Breast epithelium (tissue), 3 donors: ENCODE measurements around the gene TPST2.

ENCODE experiments used
- POLR2A ChIP-seq: fragments of 450-650 bp; IDR thresholded peaks from one replicate; pipeline ENCODE4 v1.6.1; 2016; ENCODE audit warnings: antibody characterized with exemption, mild to moderate bottlenecking, moderate library complexity
- TF ChIP-seq, protein P1 (sequence below), 3 donors: fragments of 450-650 bp; IDR thresholded peaks; one replicate each; pipeline ENCODE4 v1.5.1; 2016 to 2017; ENCODE audit warnings: antibody characterized with exemption in 3 of 3, mild to moderate bottlenecking in 3 of 3, moderate library complexity in 3 of 3

DNA sequence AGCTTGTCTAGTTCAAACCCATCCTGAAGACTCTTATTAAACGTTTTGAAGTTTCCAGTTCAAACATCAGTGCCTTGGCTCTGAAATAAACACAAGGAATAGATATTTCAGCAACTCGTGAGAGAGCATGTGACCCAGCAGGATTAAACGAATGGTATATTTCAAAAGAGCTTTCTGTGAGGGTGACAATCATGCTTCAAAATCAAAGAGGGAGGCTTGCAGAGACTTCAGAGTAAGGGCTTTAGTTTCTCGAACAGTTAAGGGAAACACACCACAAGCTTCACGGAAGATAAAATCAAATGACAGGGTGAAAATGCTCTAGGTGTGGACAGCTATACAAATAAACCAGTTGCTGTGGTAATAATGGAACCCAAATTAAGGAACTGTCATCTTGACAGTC is 107.8 kb downstream of the TPST2 start:
- TF ChIP-seq, protein P1, sequence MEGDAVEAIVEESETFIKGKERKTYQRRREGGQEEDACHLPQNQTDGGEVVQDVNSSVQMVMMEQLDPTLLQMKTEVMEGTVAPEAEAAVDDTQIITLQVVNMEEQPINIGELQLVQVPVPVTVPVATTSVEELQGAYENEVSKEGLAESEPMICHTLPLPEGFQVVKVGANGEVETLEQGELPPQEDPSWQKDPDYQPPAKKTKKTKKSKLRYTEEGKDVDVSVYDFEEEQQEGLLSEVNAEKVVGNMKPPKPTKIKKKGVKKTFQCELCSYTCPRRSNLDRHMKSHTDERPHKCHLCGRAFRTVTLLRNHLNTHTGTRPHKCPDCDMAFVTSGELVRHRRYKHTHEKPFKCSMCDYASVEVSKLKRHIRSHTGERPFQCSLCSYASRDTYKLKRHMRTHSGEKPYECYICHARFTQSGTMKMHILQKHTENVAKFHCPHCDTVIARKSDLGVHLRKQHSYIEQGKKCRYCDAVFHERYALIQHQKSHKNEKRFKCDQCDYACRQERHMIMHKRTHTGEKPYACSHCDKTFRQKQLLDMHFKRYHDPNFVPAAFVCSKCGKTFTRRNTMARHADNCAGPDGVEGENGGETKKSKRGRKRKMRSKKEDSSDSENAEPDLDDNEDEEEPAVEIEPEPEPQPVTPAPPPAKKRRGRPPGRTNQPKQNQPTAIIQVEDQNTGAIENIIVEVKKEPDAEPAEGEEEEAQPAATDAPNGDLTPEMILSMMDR (IDR thresholded peaks at IDR 0.05) = no peak
- TF ChIP-seq POLR2A = no peak
